Transverse colon (tissue), 4 donors: ENCODE data around the gene ONECUT3. TPM values are rescaled to one million over a fixed set of nuclear protein-coding genes. Genes with fewer than 3 reads are reported as not detected.

Experiments
- DNase-seq: peaks from one replicate; pipeline ENCODE4 v3.0.0-alpha.2; 2019
- H3K27ac ChIP-seq, 4 donors: fragments of 200-600 bp; sonication (generic); 2 replicates each; pipeline ENCODE4 v1.5.1; 2016 to 2018; ENCODE audit warnings: inconsistent platforms in 4 of 4
- H3K27me3 ChIP-seq: fragments of 200-600 bp; sonication (generic); 2 replicates; pipeline ENCODE4 v1.5.1; 2017; ENCODE audit warnings: inconsistent platforms
- H3K36me3 ChIP-seq, 4 donors: fragments of 200-600 bp; sonication (generic); 2 replicates each; pipeline ENCODE4 v1.5.1; 2017 to 2019; ENCODE audit warnings: inconsistent platforms in 4 of 4
- H3K4me1 ChIP-seq, 4 donors: fragments of 200-600 bp; sonication (generic); 2 replicates each; pipeline ENCODE4 v1.5.1; 2017 to 2020; ENCODE audit warnings: inconsistent platforms in 4 of 4
- H3K4me3 ChIP-seq, 4 donors: fragments of 200-600 bp; sonication (generic); 1 replicate in 1 of 4; 2 replicates in 3 of 4; pipeline versions ENCODE4 v1.5.1 to v1.6.1; 2017 to 2019; ENCODE audit warnings: inconsistent platforms in 4 of 4
- H3K9me3 ChIP-seq, 2 donors: fragments of 200-600 bp; sonication (generic); 2 replicates each; pipeline ENCODE4 v1.5.1; 2017 to 2019; ENCODE audit warnings: inconsistent platforms in 2 of 2
- EP300 ChIP-seq: sonication (generic); formaldehyde crosslinking; IDR thresholded peaks from one replicate; pipeline ENCODE4 v1.6.1; 2017; ENCODE audit warnings: antibody characterized with exemption, low read depth
- POLR2A ChIP-seq: fragments of 450-650 bp; IDR thresholded peaks from one replicate; pipeline ENCODE4 v1.6.1; 2016; ENCODE audit warnings: antibody characterized with exemption, mild to moderate bottlenecking, moderate library complexity
- POLR2AphosphoS5 ChIP-seq, 3 donors: sonication (generic); formaldehyde crosslinking; IDR thresholded peaks; one replicate each; pipeline ENCODE4 v1.6.1; 2016; ENCODE audit warnings: antibody characterized with exemption in 3 of 3
- WGBS, 2 donors: methylation state at CpG; one replicate each; pipeline ENCODE4 v1.1.5; 2018; ENCODE audit warnings: low coverage in 1 of 2; 5-methylcytosine and 5-hydroxymethylcytosine counted together
- in situ Hi-C, 4 donors: fragments of 200-750 bp; cut with MboI; loops; one replicate each; pipeline versions ENCODE4 v1.15.0 to v1.15.1; 2017; ENCODE audit warnings: low sequenced_read_pairs in 3 of 4, low pct_ligation_motif_present in 1 of 4, low pct_unique_long_range_greater_than_20kb in 1 of 4
- intact Hi-C: fragments of 100-400 bp; cut with DNase I; formaldehyde crosslinking; loops from one replicate; pipeline ENCODE4 v1.15.1; 2023; ENCODE audit warnings: low total_unique reads
- total RNA-seq, 4 donors: library from RNA; depleted of rRNA; stranded (reverse); fragments of >200 nt; gene quantifications; one replicate each; pipeline ENCODE4 v1.1.0, GENCODE V29; 2016
- TF ChIP-seq, protein P1 (sequence below), 5 experiments: fragments of 200-600 bp in 3 of 5; fragments of 450-650 bp in 2 of 5; sonication (generic) in 3 of 5; IDR thresholded peaks; 1 replicate in 2 of 5; 2 replicates in 3 of 5; pipeline ENCODE4 v1.5.1; 2016 to 2017; ENCODE audit warnings: antibody characterized with exemption in 5 of 5, inconsistent platforms in 3 of 5, mild to moderate bottlenecking in 2 of 5, moderate library complexity in 1 of 5

ONECUT3 gene
- total RNA-seq, 4 donors from 2014 or later: not detected

DNA sequence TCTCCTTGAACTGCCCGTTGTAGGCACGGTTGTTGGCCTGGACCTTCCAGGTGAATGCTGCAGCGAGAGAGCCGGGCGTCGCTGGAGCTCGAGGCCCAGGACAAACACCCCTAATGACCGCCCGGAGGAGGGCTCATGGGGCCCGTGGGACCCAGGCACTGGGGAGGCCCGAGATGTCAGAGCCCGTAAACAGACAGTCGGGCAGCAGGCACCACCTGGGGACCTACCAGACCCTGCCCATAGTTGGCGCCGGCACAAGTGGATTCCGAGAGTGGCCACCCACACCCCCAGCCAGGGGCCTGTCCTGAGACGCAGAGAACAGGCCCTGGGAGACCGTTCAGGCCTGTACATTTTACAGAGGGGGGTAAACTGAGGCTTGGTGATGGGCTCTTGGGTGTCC is 56.4 kb downstream of the ONECUT3 start:
- Histone ChIP-seq H3K27ac (no peak overlapping the region), H3K27me3 (no peaks in the 10 kb centered on the region), H3K9me3 (no peaks in the 10 kb centered on the region), H3K4me3 (no peak overlapping the region), H3K36me3 (no peaks in the 10 kb centered on the region), H3K4me1 (peaks cover 11 to 21% (median 16%) of the 10 kb centered on the region in 4 donors)
- no peak for DNase-seq
- WGBS, 2 donors: 76% methylated on average over 15 of the region's 18 CpGs; no CpG with 5 or more reads in 1 of the 2 donors
- in situ Hi-C loops: loop anchor here in 1 of 4 donors (25.0 kb wide), 1 partner anchor 272 kb away; no protein-coding TSS in a partner anchor
- intact Hi-C loops: no loop called here
- TF ChIP-seq POLR2A: no peak
- no peak for TF ChIP-seq EP300
- TF ChIP-seq POLR2AphosphoS5 (IDR thresholded peaks at IDR 0.05): no peak
- TF ChIP-seq, protein P1, sequence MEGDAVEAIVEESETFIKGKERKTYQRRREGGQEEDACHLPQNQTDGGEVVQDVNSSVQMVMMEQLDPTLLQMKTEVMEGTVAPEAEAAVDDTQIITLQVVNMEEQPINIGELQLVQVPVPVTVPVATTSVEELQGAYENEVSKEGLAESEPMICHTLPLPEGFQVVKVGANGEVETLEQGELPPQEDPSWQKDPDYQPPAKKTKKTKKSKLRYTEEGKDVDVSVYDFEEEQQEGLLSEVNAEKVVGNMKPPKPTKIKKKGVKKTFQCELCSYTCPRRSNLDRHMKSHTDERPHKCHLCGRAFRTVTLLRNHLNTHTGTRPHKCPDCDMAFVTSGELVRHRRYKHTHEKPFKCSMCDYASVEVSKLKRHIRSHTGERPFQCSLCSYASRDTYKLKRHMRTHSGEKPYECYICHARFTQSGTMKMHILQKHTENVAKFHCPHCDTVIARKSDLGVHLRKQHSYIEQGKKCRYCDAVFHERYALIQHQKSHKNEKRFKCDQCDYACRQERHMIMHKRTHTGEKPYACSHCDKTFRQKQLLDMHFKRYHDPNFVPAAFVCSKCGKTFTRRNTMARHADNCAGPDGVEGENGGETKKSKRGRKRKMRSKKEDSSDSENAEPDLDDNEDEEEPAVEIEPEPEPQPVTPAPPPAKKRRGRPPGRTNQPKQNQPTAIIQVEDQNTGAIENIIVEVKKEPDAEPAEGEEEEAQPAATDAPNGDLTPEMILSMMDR (IDR thresholded peaks at IDR 0.05): no peak

DNA sequence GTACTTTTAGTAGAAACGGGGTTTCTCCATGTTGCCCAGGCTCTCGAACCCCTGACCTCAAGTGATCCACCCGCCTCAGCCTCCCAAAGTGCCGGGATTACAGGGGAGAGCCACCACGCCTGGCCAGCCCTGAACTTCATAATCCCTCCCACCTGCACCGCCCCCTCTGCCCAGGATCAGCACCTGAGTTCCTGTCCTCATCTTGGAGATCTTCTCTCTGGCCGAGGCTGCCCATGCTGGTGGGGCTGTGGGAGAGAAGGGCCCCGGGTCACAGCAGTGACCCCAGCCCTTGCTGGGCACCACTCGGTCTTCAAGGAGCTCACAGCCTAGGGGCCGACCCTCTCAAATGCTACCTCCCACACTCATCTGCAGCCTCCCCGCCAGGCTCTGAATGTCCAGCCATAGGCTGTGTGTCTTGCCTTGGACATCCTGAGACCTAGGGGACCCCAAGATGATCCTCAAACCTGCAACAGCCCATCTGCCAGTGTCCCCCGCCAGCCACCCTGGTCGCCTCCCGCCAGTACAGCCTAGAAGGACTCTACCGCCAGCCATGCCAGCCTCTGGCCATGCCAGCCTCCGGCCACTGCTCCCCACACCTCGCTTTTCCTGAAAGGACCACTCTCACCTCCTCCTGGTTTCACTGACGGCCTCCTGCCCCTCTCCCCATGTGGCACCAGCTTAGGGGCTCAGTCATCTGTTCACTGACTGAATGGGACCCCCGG is 57.3 kb downstream of the ONECUT3 start:
- peaks cover 0 to 4% (median 2%) of the 10 kb centered on the region in 4 donors for H3K36me3 ChIP-seq
- no peaks in the 10 kb centered on the region for H3K9me3 ChIP-seq
- TF ChIP-seq POLR2AphosphoS5 (IDR thresholded peaks at IDR 0.05): no peak
- TF ChIP-seq, protein P1 (IDR thresholded peaks at IDR 0.05): no peak
- TF ChIP-seq EP300: no peak
- no peak for TF ChIP-seq POLR2A
- intact Hi-C loops (no loop called here), in situ Hi-C loops (loop anchor here in 1 of 4 donors (25.0 kb wide), 1 partner anchor 273 kb away; no protein-coding TSS in a partner anchor)
- no peak for DNase-seq
- peak overlapping the region in 1 of 4 donors; percentile 75 for H3K27ac ChIP-seq
- 88% methylated on average over 19 of the region's 19 CpGs; no CpG with 5 or more reads in 1 of the 2 donors for WGBS, 2 donors
- H3K4me1 ChIP-seq: peaks cover 11 to 21% (median 16%) of the 10 kb centered on the region in 4 donors
- H3K4me3 ChIP-seq: no peak overlapping the region
- no peaks in the 10 kb centered on the region for H3K27me3 ChIP-seq

DNA sequence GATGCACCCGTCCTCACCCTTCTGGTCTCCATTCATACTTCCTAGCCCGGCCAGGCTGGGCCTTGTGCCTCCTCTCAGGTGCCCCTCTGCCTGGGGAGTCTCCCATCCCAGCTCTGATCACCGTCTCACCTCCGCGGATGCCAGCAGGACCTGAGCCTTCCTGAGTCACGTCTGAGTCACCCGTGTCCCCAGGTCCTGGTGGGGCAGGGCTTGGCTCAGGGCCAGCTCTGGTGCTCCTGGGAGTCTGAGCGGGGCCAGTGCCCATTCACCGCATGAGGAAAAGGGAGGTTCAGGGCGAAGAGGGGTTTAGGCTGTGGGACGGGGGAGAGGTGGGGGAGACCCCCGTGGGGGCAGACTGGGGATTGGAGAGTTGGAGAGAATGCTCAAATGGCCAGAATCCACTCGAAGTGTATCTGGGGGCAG is 58.2 kb downstream of the ONECUT3 start:
- peaks cover 11 to 21% (median 16%) of the 10 kb centered on the region in 4 donors for H3K4me1 ChIP-seq
- no peaks in the 10 kb centered on the region for H3K27me3 ChIP-seq
- WGBS, 2 donors: 20% methylated on average over 13 of the region's 13 CpGs; no CpG with 5 or more reads in 1 of the 2 donors
- H3K36me3 ChIP-seq: peaks cover 0 to 9% (median 3%) of the 10 kb centered on the region in 4 donors
- H3K4me3 ChIP-seq: peak overlapping the region in 3 of 4 donors; percentile 42 to 65 (median 49)
- DNase-seq: peak; percentile 82
- intact Hi-C loops: no loop called here
- no peaks in the 10 kb centered on the region for H3K9me3 ChIP-seq
- TF ChIP-seq EP300 (no peak), POLR2AphosphoS5 (IDR thresholded peaks at IDR 0.05) (peak in 1 of 3 donors; percentile 41), POLR2A (no peak)
- TF ChIP-seq, protein P1 (IDR thresholded peaks at IDR 0.05): no peak
- H3K27ac ChIP-seq: peak overlapping the region; percentile 60 to 86 (median 76)
- in situ Hi-C loops: loop anchor here in 1 of 4 donors (25.0 kb wide), 1 partner anchor 274 kb away; no protein-coding TSS in a partner anchor

DNA sequence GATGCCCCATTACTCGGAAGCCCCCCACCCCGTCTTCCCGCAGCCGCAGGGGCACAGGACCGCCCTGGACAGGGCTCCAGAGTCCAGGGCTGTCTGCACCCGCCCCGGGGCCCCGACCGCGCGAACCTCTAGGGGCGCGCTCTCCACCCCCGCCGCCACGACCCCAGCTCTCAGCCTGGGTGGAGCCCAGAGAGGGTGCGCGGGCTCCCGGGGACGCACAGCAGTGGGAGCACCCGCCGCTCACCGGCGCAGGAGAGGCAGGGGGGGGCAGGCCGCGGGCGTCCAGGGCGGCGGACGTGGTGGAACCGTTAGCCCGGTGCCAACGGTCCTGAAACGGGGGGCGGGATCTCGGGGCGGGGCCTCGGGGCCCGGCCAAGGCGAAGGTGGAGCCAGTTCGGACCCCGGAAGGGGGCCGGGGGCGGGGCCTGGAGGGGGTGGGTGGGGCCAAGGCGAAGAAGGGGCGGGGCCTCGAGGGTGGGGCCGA is 58.7 kb downstream of the ONECUT3 start, which contains the start of gene ATP8B3:
Gene ATP8B3, minus strand, starts transcription at position 335 of the 484 bp plus-strand sequence. CDS start 540 bp downstream, outside the sequence.
- H3K4me1 ChIP-seq: peaks cover 11 to 21% (median 16%) of the 10 kb centered on the region in 4 donors
- in situ Hi-C loops (loop anchor here in 1 of 4 donors (25.0 kb wide), 1 partner anchor 275 kb away; no protein-coding TSS in a partner anchor), intact Hi-C loops (no loop called here)
- H3K4me3 ChIP-seq: peak within 1 kb of the TSS; percentile 42 to 65 (median 46)
- no peaks in the 10 kb centered on the region for H3K9me3 ChIP-seq
- DNase-seq: no peak
- no peaks in the 10 kb centered on the region for H3K27me3 ChIP-seq
- no peak for TF ChIP-seq EP300
- TF ChIP-seq, protein P1 (IDR thresholded peaks at IDR 0.05): peak in 4 of 5 experiments; percentile 7 to 18 (median 14)
- peak within 1 kb of the TSS; percentile 60 to 86 (median 76) for H3K27ac ChIP-seq
- peaks cover 0 to 11% (median 5%) of the 10 kb centered on the region in 4 donors for H3K36me3 ChIP-seq
- WGBS, 2 donors: 1% methylated on average over 32 of the region's 48 CpGs; no CpG with 5 or more reads in 1 of the 2 donors
